Measurements from ENCODE around the gene TMEM52.

The TMEM52 gene

GRCh38 chr1:1954831-1955441, 35.9 kb upstream of the TMEM52 start:
- TF ChIP-seq CTCF (IDR thresholded peaks at IDR 0.05), result peak; percentile 26
- no peak for DNase-seq
- Mint-ChIP-seq H3K27ac (peak overlapping the region; percentile 39), H3K4me3 (no peak overlapping the region), H3K36me3 (ENCODE audit: low read depth) (no peaks in the 10 kb centered on the region), H3K9me3 (peaks cover 14% of the 10 kb centered on the region), H3K27me3 (ENCODE audit: low read depth, poor library complexity) (peaks cover 26% of the 10 kb centered on the region), H3K4me1 (peaks cover 33% of the 10 kb centered on the region)

- DNase-seq, result no peak
- no peak overlapping the region for H3K27ac Mint-ChIP-seq
Observed at GRCh38 chr1:1954015-1954414, 34.9 kb upstream of the TMEM52 start.

GRCh38 chr1:1950940-1951339, 31.9 kb upstream of the TMEM52 start:
- no peak for DNase-seq
- Mint-ChIP-seq H3K9me3 (peaks cover 15% of the 10 kb centered on the region), H3K4me3 (no peak overlapping the region), H3K27me3 (ENCODE audit: low read depth, poor library complexity) (peaks cover 43% of the 10 kb centered on the region), H3K27ac (no peak overlapping the region), H3K36me3 (ENCODE audit: low read depth) (no peaks in the 10 kb centered on the region), H3K4me1 (peaks cover 19% of the 10 kb centered on the region)
- no peak for TF ChIP-seq CTCF (IDR thresholded peaks at IDR 0.05)

More at GRCh38 chr1:1954015-1954414, 34.9 kb upstream of the TMEM52 start:
- peaks cover 27% of the 10 kb centered on the region for H3K4me1 Mint-ChIP-seq
- H3K36me3 Mint-ChIP-seq (ENCODE audit: low read depth), result no peaks in the 10 kb centered on the region
- H3K4me3 Mint-ChIP-seq, result no peak overlapping the region
- peaks cover 34% of the 10 kb centered on the region for H3K27me3 Mint-ChIP-seq (ENCODE audit: low read depth, poor library complexity)
- TF ChIP-seq CTCF (IDR thresholded peaks at IDR 0.05), result no peak
- peaks cover 15% of the 10 kb centered on the region for H3K9me3 Mint-ChIP-seq

- Mint-ChIP-seq H3K36me3 (ENCODE audit: low read depth) (no peaks in the 10 kb centered on the region), H3K27me3 (ENCODE audit: low read depth, poor library complexity) (peaks cover 46% of the 10 kb centered on the region), H3K4me3 (no peak overlapping the region), H3K4me1 (peaks cover 6% of the 10 kb centered on the region), H3K9me3 (peaks cover 15% of the 10 kb centered on the region), H3K27ac (no peak overlapping the region)
- no peak for TF ChIP-seq CTCF (IDR thresholded peaks at IDR 0.05)
- no peak for DNase-seq
Observed at GRCh38 chr1:1948783-1949182, 29.7 kb upstream of the TMEM52 start.

- Mint-ChIP-seq H3K9me3 (peaks cover 15% of the 10 kb centered on the region), H3K27ac (no peak overlapping the region), H3K27me3 (ENCODE audit: low read depth, poor library complexity) (peaks cover 46% of the 10 kb centered on the region), H3K4me3 (no peak overlapping the region), H3K36me3 (ENCODE audit: low read depth) (no peaks in the 10 kb centered on the region), H3K4me1 (peaks cover 5% of the 10 kb centered on the region)
- no peak for DNase-seq
- TF ChIP-seq CTCF (IDR thresholded peaks at IDR 0.05), result no peak
Observed at GRCh38 chr1:1947493-1947892, 28.4 kb upstream of the TMEM52 start.

GRCh38 chr1:1946540-1946939, 27.5 kb upstream of the TMEM52 start:
- TF ChIP-seq CTCF (IDR thresholded peaks at IDR 0.05), result no peak
- DNase-seq, result no peak
- H3K27ac Mint-ChIP-seq, result no peak overlapping the region
- peaks cover 43% of the 10 kb centered on the region for H3K27me3 Mint-ChIP-seq (ENCODE audit: low read depth, poor library complexity)
- no peaks in the 10 kb centered on the region for H3K36me3 Mint-ChIP-seq (ENCODE audit: low read depth)
- peaks cover 15% of the 10 kb centered on the region for H3K9me3 Mint-ChIP-seq
- H3K4me1 Mint-ChIP-seq, result peaks cover 5% of the 10 kb centered on the region
- no peak overlapping the region for H3K4me3 Mint-ChIP-seq
